Neural progenitor cell (in vitro differentiated cells): ENCODE results near the gene INPP5K. TPM values are rescaled to one million over a fixed set of nuclear protein-coding genes. Genes with fewer than 3 reads are reported as not detected.

Source experiments
- DNase-seq: peaks from one replicate; pipeline ENCODE4 v3.0.0-alpha.2; 2016; ENCODE audit warnings: low spot score
- H2AFZ ChIP-seq: fragments of 200-600 bp; sonication (generic); replicated peaks from 2 replicates; pipeline ENCODE4 v1.6.1; 2016; ENCODE audit warnings: antibody characterized with exemption
- H3F3A ChIP-seq: fragments of 200-600 bp; sonication (generic); 2 replicates; pipeline ENCODE4 v1.6.1; 2016; ENCODE audit warnings: antibody characterized with exemption, low read depth
- H3K27ac ChIP-seq: fragments of 200-600 bp; sonication (generic); 2 replicates; pipeline ENCODE4 v1.5.1; 2016; ENCODE audit warnings: mild to moderate bottlenecking
- H3K27me3 ChIP-seq: fragments of 200-600 bp; sonication (generic); 2 replicates; pipeline ENCODE4 v1.6.1; 2016; ENCODE audit warnings: mild to moderate bottlenecking, moderate library complexity
- H3K36me3 ChIP-seq: fragments of 200-600 bp; sonication (generic); 2 replicates; pipeline ENCODE4 v1.5.1; 2016
- H3K4me1 ChIP-seq: fragments of 200-600 bp; sonication (generic); 2 replicates; pipeline ENCODE4 v1.6.1; 2016; ENCODE audit warnings: mixed run types
- H3K4me2 ChIP-seq: fragments of 200-600 bp; sonication (generic); 2 replicates; pipeline ENCODE4 v1.6.1; 2016
- H3K4me3 ChIP-seq: fragments of 200-600 bp; sonication (generic); 2 replicates; pipeline ENCODE4 v1.5.1; 2016
- H3K79me2 ChIP-seq: fragments of 200-600 bp; sonication (generic); 2 replicates; pipeline ENCODE4 v1.6.1; 2016; ENCODE audit warnings: low read depth
- H3K9ac ChIP-seq: fragments of 200-600 bp; sonication (generic); 2 replicates; pipeline ENCODE4 v1.6.1; 2016
- H3K9me3 ChIP-seq: fragments of 200-600 bp; sonication (generic); 2 replicates; pipeline ENCODE4 v1.5.1; 2016; ENCODE audit warnings: low read depth
- H4K20me1 ChIP-seq: fragments of 200-600 bp; sonication (generic); 2 replicates; pipeline ENCODE4 v1.6.1; 2016; ENCODE audit warnings: low read depth
- H3K27ac Mint-ChIP-seq: 3 replicates; pipeline ENCODE4 v1.8.0; 2021; ENCODE audit warnings: mixed read lengths
- H3K27me3 Mint-ChIP-seq: 2 replicates; pipeline ENCODE4 v1.8.0; 2022; ENCODE audit warnings: low read depth, mild to moderate bottlenecking, inconsistent platforms, moderate library complexity, mixed read lengths; ENCODE audit not compliant: insufficient read depth
- H3K36me3 Mint-ChIP-seq: 3 replicates; pipeline ENCODE4 v1.8.0; 2021; ENCODE audit warnings: mixed read lengths
- H3K4me1 Mint-ChIP-seq: 3 replicates; pipeline ENCODE4 v1.8.0; 2021; ENCODE audit warnings: mixed read lengths
- H3K4me3 Mint-ChIP-seq: 3 replicates; pipeline ENCODE4 v1.8.0; 2021; ENCODE audit warnings: mild to moderate bottlenecking, moderate library complexity, mixed read lengths
- H3K9me3 Mint-ChIP-seq: 3 replicates; pipeline ENCODE4 v1.8.0; 2020; ENCODE audit warnings: mixed read lengths
- EZH2 ChIP-seq: fragments of 200-600 bp; sonication (generic); IDR thresholded peaks from 2 replicates; pipeline ENCODE4 v1.6.1; 2017; ENCODE audit warnings: antibody characterized with exemption, mild to moderate bottlenecking, moderate library complexity
- EZH2phosphoT487 ChIP-seq: fragments of 200-600 bp; sonication (generic); IDR thresholded peaks from 2 replicates; pipeline ENCODE4 v1.6.1; 2017; ENCODE audit warnings: antibody characterized with exemption
- total RNA-seq: library from RNA; depleted of rRNA; stranded (reverse); fragments of >200 nt; gene quantifications from 2 replicates; pipeline ENCODE4 v1.2.3, GENCODE V29; 2015; ENCODE audit warnings: low replicate concordance
- TF ChIP-seq, protein P1 (sequence below): fragments of 200-600 bp; sonication (generic); IDR thresholded peaks from 2 replicates; pipeline ENCODE4 v1.5.1; 2017; ENCODE audit warnings: antibody characterized with exemption, mild to moderate bottlenecking

Gene INPP5K
- total RNA-seq, 1 donor from 2014 or later: 11.7 TPM

GRCh38 chr17:1504866-1505265 is 11.5 kb downstream of the INPP5K start:
- H3K27ac ChIP-seq: no peak overlapping the region
- H3K36me3 Mint-ChIP-seq: peaks cover 2% of the 10 kb centered on the region
- H3K4me3 Mint-ChIP-seq: no peak overlapping the region
- H3K27ac Mint-ChIP-seq: no peak overlapping the region
- no peak overlapping the region for H3K9ac ChIP-seq
- H3K9me3 ChIP-seq: no peaks in the 10 kb centered on the region
- H3K9me3 Mint-ChIP-seq: no peaks in the 10 kb centered on the region
- peaks cover 4% of the 10 kb centered on the region for H3K4me1 ChIP-seq
- H3K4me1 Mint-ChIP-seq: peaks cover 7% of the 10 kb centered on the region
- no peaks in the 10 kb centered on the region for H3K27me3 ChIP-seq
- no peak overlapping the region for H2AFZ ChIP-seq
- no peak for DNase-seq
- no peaks in the 10 kb centered on the region for H3K79me2 ChIP-seq
- no peak overlapping the region for H3K4me3 ChIP-seq
- H3K36me3 ChIP-seq: no peaks in the 10 kb centered on the region
- TF ChIP-seq EZH2 (no peak), EZH2phosphoT487 (no peak)
- TF ChIP-seq, protein P1, sequence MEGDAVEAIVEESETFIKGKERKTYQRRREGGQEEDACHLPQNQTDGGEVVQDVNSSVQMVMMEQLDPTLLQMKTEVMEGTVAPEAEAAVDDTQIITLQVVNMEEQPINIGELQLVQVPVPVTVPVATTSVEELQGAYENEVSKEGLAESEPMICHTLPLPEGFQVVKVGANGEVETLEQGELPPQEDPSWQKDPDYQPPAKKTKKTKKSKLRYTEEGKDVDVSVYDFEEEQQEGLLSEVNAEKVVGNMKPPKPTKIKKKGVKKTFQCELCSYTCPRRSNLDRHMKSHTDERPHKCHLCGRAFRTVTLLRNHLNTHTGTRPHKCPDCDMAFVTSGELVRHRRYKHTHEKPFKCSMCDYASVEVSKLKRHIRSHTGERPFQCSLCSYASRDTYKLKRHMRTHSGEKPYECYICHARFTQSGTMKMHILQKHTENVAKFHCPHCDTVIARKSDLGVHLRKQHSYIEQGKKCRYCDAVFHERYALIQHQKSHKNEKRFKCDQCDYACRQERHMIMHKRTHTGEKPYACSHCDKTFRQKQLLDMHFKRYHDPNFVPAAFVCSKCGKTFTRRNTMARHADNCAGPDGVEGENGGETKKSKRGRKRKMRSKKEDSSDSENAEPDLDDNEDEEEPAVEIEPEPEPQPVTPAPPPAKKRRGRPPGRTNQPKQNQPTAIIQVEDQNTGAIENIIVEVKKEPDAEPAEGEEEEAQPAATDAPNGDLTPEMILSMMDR: no peak
- H3K4me2 ChIP-seq: no peak overlapping the region
- H4K20me1 ChIP-seq: no peaks in the 10 kb centered on the region
- H3K27me3 Mint-ChIP-seq: peaks cover 2% of the 10 kb centered on the region
- no peaks in the 10 kb centered on the region for H3F3A ChIP-seq

DNA sequence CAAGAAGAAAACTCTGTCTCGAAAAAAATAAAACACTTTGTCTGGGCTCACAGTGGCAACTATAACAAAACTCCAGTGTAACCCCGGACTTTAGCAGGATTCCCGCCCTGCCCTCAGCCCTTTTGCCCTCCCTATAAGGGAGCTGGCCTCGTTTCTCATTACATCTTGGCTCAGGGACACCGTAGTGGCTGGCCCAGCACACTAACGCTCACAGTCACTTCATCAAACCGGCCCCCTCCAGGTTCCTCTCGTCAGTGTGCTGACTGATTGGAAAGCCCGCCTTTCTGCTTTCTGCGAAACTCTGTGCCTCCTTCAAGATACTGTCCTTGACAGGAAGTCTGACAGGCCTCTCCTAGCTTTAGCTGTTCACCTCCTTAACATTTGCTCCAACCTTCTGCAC is 12.7 kb downstream of the INPP5K start:
- no peaks in the 10 kb centered on the region for H4K20me1 ChIP-seq
- no peaks in the 10 kb centered on the region for H3K36me3 ChIP-seq
- peaks cover 2% of the 10 kb centered on the region for H3K27me3 Mint-ChIP-seq
- H3K36me3 Mint-ChIP-seq: peaks cover 1% of the 10 kb centered on the region
- H3K27ac Mint-ChIP-seq: no peak overlapping the region
- H3K27me3 ChIP-seq: no peaks in the 10 kb centered on the region
- no peak overlapping the region for H2AFZ ChIP-seq
- H3K27ac ChIP-seq: no peak overlapping the region
- no peaks in the 10 kb centered on the region for H3K79me2 ChIP-seq
- no peaks in the 10 kb centered on the region for H3K9me3 ChIP-seq
- H3K4me1 ChIP-seq: peaks cover 4% of the 10 kb centered on the region
- H3K4me3 ChIP-seq: no peak overlapping the region
- no peak overlapping the region for H3K9ac ChIP-seq
- no peaks in the 10 kb centered on the region for H3F3A ChIP-seq
- H3K4me3 Mint-ChIP-seq: no peak overlapping the region
- TF ChIP-seq EZH2phosphoT487 (no peak), EZH2 (no peak)
- TF ChIP-seq, protein P1: no peak
- H3K4me1 Mint-ChIP-seq: peaks cover 7% of the 10 kb centered on the region
- DNase-seq: no peak
- H3K4me2 ChIP-seq: no peak overlapping the region
- no peaks in the 10 kb centered on the region for H3K9me3 Mint-ChIP-seq

GRCh38 chr17:1498869-1499268 is 17.5 kb downstream of the INPP5K start:
- Mint-ChIP-seq H3K36me3 (no peaks in the 10 kb centered on the region), H3K4me1 (peaks cover 5% of the 10 kb centered on the region), H3K9me3 (no peaks in the 10 kb centered on the region), H3K4me3 (no peak overlapping the region), H3K27me3 (peaks cover 3% of the 10 kb centered on the region), H3K27ac (no peak overlapping the region)
- Histone ChIP-seq H3K9ac (no peak overlapping the region), H3K27ac (no peak overlapping the region), H3K36me3 (no peaks in the 10 kb centered on the region), H3K4me1 (no peaks in the 10 kb centered on the region), H3K79me2 (no peaks in the 10 kb centered on the region), H3K9me3 (no peaks in the 10 kb centered on the region), H3F3A (no peaks in the 10 kb centered on the region), H3K4me2 (no peak overlapping the region), H2AFZ (no peak overlapping the region), H3K4me3 (no peak overlapping the region), H3K27me3 (no peaks in the 10 kb centered on the region), H4K20me1 (no peaks in the 10 kb centered on the region)
- TF ChIP-seq EZH2 (no peak), EZH2phosphoT487 (no peak)
- TF ChIP-seq, protein P1: no peak
- no peak for DNase-seq
